HG03045 (cell line): ENCODE measurements around the gene KLRD1.
"Not testable (repeated sequence)": the region's sequence is repeated elsewhere in the genome, so short reads cannot be mapped to it uniquely, and the experiment has no call there.

Source experiments
- ATAC-seq: cut with Tn5 transposase; IDR thresholded peaks from one replicate; pipeline ENCODE4 v1.9.1; 2021; ENCODE audit warnings: mild to moderate bottlenecking, moderate library complexity; ENCODE audit not compliant: unreplicated experiment

The KLRD1 gene, protein sequence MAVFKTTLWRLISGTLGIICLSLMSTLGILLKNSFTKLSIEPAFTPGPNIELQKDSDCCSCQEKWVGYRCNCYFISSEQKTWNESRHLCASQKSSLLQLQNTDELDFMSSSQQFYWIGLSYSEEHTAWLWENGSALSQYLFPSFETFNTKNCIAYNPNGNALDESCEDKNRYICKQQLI

DNA sequence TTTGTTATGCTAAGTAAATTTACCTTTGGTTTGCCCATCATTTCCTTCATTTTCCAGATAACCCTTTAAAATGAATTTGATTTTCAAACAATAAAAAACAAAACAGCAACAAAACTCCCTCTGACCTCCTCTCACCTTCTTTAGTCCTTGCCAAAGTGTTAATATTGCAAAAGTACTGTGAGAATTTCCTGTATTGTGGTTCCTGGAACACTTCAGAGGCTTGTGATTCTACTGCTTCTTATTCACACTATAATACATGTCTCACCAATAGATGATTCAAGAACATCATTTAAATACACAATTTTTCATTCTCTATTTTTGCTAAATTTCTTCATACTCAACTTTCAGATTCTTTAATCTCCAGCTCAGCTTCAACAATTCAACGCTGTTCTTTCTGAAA is at the start of gene KLRD1:
Gene KLRD1, plus strand, starts transcription at position 241 of the 400 bp plus-strand sequence. CDS start 208 bp downstream, outside the sequence.
- no peak for ATAC-seq

- ATAC-seq, result no peak
Measured at GRCh38 chr12:10260927-10261326, 46.7 kb upstream of the KLRD1 start.

- no peak for ATAC-seq
Measured at GRCh38 chr12:10268037-10268436, 39.6 kb upstream of the KLRD1 start.

GRCh38 chr12:10272467-10272866 is 35.2 kb upstream of the KLRD1 start:
- ATAC-seq, result no peak

- no peak for ATAC-seq
Measured at GRCh38 chr12:10276774-10277173, 30.9 kb upstream of the KLRD1 start.

DNA sequence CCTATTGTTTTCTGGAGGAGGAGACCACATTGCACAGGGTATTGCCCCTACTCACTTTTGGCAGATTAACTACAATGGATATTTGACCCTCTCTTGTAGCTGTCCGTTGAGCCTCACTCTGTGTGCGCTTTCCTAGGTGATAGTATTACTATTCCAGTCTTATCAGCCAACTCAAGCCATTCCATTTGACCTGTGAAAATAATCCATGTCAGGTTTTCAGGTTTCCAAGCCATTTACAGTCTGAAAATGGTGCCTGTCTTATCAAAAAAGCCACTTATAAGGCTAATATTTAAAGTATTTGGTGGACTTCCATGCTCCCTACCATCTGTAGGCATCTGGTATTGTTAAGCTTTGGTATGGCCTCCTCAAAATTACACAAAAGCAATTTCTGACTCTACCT is 29.6 kb upstream of the KLRD1 start:
- no peak for ATAC-seq

DNA sequence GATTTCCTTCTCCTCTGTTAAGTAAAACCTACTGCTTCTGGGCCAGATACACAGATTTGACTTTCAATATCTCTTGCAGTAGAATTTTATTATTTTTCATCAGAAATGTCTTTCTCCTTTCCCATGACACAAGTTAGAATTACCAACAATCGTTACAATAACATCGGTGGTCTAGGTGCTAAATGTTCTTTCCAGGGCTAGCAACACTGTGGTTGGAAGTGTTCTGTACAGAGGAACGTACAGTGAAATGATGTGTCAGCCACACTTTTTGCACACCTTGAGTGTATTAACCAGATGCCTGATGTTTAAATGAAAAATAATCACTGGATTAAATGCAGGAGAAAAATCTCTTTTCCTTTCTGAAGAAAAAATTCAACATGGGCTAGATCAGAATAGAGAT is 27.7 kb upstream of the KLRD1 start:
- ATAC-seq, result no peak

- no peak for ATAC-seq
Measured at GRCh38 chr12:10283027-10283426, 24.6 kb upstream of the KLRD1 start.

- no peak for ATAC-seq
Measured at GRCh38 chr12:10285919-10286318, 21.8 kb upstream of the KLRD1 start.

DNA sequence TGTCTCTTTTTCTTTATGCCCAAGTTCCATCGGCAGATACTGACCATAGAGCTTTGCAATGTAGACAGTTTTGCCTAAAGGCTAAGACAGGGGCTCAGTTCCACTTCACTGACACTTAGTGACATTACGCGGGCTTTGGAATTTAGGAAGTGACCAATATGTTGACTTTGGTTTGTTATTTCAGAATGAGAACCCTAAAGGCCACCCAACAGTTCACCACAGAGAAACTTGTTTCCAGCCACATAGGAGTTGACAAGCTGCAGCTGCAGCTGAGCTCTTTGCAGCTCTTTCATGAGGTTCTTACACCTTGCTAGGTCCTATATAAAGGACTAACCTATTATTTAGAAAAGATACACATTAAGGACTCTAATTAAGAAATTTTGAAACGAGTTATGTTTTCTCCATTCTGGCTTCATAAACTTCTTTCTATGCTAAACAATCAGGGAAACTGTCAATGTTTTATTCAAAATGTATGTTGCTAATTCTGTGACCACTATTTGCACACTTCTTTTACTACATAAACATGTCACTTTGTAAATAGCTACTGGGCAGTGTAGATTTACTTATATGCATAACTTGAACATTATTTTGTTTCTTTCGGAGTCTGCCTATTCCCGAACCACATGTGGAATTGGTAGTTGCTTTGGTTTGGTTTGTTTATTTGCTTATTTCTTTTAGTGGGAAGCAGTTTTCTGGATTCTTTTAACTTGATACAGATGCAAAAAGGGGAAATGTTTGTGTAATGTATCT is 18.5 kb upstream of the KLRD1 start:
- ATAC-seq, result no peak

- no peak for ATAC-seq
Measured at GRCh38 chr12:10291030-10291429, 16.6 kb upstream of the KLRD1 start.

DNA sequence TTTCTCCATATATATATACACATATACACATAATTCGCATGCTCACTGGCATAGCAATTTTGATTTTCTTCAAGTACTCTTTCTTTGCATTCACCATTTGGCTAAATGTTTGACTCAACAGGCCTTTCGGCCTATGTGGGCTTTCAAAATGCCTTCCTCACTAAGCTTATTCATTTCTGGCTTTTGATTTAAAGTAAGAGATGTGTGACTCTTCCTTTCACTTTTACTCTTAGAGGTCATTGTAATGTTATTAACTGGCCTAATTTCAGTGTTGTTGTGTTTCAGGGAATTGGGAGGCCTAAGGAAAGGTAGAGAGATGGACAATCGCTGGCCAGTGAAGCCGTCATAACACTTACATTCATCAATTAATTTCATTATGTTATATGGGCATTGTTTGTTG is 14.5 kb upstream of the KLRD1 start:
- ATAC-seq, result no peak

DNA sequence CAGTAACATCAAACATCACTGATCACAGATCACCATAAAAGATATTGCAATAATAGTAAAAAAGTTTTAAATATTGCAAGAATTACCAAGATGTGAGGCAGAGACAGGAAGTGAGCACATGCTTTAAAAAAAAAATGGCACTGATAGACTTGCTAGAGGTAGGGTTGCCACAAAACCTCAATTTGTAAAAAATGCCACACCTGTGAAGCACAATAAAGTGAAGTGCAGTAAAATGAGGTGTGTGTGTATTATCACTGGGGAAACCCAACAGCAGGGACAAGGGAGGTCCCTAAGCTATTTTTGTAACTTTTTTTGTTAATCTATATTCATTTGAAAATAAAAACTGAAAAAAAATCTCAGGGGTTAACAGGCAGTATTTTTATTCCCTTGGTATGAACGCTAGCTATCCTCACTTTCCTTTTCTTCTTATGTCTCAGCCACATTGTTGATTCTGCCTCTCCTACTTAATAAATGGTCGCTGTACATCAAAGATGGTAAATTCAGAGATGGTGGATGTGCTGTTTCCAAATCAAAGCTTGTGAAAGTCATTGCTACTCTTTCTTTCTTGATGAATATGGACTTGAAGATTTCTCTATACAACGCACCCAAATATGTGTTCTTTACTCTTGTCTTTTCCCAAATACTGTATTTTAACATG is 14.0 kb upstream of the KLRD1 start:
- no peak for ATAC-seq

- ATAC-seq, result no peak
Measured at GRCh38 chr12:10301103-10301502, 6.6 kb upstream of the KLRD1 start.

GRCh38 chr12:10304161-10304574 is 3.5 kb upstream of the KLRD1 start:
- no peak for ATAC-seq

- ATAC-seq, result no peak
Measured at GRCh38 chr12:10305411-10305810, 2.3 kb upstream of the KLRD1 start.

DNA sequence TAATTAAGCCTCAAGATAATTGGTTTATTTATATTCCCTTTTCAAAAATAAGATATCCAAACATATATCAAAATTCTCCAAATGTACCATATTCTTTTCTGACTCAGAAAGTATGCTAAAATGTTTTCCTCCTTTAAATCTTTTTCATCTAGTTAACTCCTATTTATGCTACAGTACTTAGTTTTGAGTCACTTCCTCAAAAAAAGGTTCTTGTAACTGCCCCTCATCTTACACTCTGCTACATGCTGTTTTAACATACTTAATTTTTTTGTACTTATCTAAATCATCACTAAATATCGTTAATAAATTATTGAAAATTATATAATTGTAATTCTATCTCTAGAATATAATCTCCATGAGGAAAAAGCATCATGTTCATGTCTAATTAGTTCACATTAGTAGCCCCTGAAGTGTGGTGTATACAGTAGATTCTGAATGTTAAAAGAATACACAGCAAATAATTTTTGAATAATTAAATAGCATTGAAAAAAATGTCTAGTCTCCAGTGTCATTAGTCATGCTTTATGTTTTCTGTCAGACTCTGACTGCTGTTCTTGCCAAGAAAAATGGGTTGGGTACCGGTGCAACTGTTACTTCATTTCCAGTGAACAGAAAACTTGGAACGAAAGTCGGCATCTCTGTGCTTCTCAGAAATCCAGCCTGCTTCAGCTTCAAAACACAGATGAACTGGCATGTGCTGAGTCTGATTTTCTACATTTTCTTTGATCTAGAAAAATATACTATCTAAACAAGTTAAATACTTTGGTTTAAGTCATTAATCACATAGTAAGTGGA is 3.5 kb downstream of the KLRD1 start:
- ATAC-seq, result no peak

GRCh38 chr12:10319388-10319787 is 11.7 kb downstream of the KLRD1 start:
- no peak for ATAC-seq

GRCh38 chr12:10320643-10321042 is 13.0 kb downstream of the KLRD1 start:
- ATAC-seq, result no peak

GRCh38 chr12:10328691-10329090 is 21.0 kb downstream of the KLRD1 start:
- ATAC-seq, result not testable (repeated sequence)

GRCh38 chr12:10331642-10332239 is 24.1 kb downstream of the KLRD1 start:
- no peak for ATAC-seq
